Hepatic stellate cell (primary cell): Measurements from ENCODE around the gene SOAT1.
"Not testable (repeated sequence)": the region's sequence is repeated elsewhere in the genome, so short reads cannot be mapped to it uniquely, and the experiment has no call there.

Source experiments
- DNase-seq: peaks from one replicate; pipeline ENCODE4 v3.0.0; 2011; ENCODE audit warnings: low spot score

The SOAT1 gene

DNA sequence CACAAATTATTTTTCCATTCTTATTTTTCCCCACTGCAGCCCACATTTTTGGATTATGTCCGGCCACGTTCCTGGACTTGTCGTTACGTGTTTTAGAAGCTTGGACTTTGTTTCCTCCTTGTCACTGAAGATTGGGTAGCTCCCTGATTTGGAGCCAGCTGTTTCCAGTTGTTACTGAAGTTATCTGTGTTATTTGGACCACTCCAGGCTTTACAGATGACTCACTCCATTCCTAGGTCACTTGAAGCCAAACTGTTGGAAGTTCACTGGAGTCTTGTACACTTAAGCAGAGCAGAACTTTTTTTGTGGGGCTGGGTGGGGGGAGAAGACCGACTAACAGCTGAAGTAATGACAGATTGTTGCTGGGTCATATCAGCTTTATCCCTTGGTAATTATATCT lies 59.9 kb downstream of the SOAT1 start:
- peak; percentile 8 for DNase-seq

DNA sequence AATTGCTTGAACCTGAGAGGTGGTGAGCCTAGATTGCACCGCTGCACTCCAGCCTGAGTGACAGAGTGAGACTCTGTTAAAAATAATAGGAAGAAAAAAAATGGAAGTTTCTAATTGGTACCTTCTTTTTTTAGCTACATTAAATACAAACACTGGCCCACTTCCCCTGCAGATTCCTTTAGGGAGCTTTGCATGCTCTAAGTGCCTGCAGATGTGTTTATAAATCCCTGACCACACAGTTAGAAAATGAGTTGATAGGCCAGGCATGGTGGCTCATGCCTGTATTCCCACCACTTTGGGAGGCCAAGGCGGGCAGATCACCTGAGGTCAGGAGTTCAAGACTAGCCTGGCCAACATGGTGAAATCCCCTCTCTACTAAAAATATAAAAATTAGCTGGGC lies 68.0 kb downstream of the SOAT1 start:
- not testable (repeated sequence) for DNase-seq

DNA sequence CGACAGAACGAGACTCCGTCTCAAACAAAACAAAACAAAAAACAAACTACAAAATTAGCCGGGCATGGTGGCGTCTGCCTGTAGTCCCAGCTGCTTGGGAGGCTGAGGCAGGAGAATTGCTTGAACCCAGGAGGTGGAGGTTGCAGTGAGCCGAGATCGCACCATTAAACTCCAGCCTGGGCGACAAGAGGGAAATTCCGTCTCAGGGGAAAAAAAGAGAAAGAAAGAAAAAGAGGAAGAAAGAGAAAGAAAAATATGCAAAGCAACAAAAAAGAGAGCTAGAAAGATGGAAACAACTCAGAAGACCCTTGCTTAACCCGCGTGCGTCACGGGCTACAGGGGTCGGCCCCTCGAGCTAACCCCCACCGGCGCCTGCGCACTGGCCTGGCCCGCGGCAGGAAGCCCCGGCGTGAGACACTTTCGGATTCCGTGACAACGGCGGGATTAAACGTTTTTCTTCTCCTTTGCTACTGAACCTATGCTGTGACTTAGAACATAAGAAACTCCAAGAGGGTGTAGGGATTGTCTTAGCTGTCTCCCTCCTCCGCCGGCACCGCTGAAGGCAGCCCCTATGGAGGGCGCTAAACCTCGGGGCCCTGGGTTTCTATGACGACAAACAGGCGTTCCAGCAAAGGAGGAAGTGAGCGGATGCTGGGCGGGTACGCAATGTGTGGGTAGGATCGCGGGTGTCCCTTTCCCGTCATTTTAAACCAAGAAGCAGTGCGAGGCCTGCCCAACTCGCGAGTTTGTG lies 71.9 kb downstream of the SOAT1 start, which contains the start of gene AXDND1:
TSS of gene AXDND1 (plus strand) at position 630 of the 751 bp plus-strand sequence. CDS start 539 bp downstream, outside the sequence.
- peak; percentile 88 for DNase-seq

GRCh38 chr1:179366093-179366800 lies 72.7 kb downstream of the SOAT1 start:
- DNase-seq: peak; percentile 3

DNA sequence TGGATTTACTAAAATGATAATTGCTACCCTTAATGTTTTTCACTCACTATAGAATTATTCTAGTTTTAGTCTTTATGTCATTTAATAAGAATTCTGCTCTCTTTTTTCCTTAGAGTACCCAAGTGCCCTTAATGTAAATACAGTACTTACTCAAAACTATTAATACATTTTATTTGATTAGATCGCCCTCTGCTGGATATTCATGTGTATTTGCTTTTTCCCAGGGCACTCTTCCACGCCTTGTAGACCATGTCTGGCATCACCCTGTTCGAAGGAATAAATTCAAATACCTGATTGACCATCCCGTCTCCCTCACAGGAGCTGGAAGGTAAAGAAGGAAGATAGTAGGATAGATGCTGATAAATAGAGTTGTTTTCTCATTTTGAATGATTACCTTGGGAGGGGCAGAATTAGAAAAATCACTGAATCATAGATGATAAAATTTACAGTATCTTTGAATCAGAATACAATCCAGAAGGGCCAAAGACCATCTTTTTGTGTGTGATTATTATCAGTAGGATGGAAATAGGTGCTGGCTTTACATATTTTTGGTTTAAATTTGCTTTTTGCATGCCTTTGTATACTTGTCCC lies 76.2 kb downstream of the SOAT1 start:
- peak; percentile 53 for DNase-seq

DNA sequence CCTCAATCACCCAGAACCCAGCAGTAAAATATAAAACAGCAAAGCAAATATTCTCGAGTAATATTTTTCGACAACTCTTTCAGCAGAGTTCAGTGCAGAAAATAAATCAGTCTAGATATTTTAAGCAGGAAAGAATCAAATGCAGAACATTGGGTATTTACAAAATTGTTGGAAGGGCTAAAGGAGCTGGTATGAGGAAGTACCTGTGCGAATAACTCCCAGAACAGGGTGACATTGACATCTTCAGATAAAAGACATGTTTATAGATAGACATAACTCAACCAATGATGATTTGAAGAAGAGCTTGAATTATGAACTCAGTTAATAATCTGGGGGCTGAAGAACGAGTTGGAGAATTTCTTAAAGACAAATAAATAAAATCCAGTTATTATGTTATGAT lies 78.6 kb downstream of the SOAT1 start:
- DNase-seq: no peak

GRCh38 chr1:179376223-179376622 lies 82.6 kb downstream of the SOAT1 start:
- no peak for DNase-seq

DNA sequence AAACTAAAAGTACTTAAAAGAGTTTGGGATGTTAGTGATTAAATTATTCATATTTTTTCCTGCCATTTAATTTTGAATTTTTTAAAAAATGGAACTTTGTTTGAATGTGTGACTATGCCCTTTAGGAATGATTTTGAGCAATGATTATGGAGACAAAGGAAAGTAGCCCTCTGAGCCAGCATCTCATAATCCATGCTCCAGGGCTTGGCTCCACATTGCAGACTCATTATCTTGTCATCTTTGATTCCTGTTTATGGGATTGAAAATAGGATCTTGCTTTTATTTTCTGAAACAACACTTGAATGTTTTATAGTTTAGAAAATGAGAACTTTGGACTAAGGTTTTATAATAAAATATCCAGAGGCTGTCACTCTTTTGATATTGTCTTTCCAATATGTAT lies 86.7 kb downstream of the SOAT1 start:
- DNase-seq: no peak

GRCh38 chr1:179384027-179384426 lies 90.4 kb downstream of the SOAT1 start:
- no peak for DNase-seq

DNA sequence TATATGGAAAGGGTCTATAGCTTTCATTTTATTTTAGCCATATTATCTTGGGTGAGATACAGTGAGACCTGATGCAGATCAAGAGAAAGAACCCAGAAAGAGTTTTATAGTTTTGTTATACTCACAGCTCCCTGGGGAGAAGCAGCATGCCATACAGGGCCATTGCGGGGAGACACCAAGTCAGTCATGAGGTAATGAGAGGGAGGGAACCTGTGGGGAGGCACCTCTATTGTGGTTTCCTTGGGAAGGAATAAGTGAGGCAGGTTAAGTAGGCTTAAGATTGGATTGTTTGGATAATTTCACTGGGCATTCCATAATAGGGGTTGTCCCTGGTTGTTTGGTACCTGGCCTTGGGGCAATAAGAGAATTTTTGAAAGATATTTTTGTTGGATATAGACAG lies 91.9 kb downstream of the SOAT1 start:
- DNase-seq: no peak

DNA sequence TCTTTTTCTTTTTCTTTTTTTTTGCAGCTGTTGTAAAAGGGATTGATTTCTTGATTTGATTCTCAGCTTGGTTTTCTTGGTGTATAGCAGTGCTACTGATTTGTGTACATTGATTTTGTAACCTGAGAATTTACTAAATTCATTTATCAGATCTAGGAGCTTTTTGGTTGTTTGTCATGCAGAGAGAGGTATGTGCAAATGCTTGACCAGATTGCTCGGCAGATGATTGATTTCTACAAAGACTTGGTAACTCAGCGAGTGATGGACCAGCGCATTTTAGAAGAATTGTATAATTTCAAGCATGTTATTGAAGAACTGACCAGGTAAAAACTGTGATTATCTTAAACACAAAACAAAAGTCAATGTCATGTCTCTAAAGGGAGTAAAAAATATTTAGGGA lies 100.1 kb downstream of the SOAT1 start:
- DNase-seq: no peak

DNA sequence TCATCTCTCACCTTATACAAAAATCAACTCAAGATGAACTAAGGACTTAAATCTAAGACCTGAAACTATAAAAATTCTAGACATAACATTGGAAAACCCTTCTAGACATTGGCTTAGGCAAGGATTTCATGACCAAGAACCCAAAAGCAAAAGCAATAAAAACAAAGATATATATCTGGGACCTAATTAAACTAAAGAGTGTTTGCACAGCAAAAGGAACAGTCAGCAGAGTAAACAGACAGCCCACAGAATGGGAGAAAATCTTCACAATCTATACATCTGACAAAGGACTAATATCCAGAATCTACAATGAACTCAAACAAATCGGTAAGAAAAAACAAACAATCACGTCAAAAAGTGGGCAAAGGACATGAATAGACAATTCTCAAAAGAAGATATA lies 105.8 kb downstream of the SOAT1 start:
- not testable (repeated sequence) for DNase-seq
